Prostate gland (tissue), 2 donors: ENCODE results near the gene NACC1. TPM values are rescaled to one million over a fixed set of nuclear protein-coding genes. Genes with fewer than 3 reads are reported as not detected.

ENCODE experiments used
- DNase-seq: peaks from one replicate; pipeline ENCODE4 v3.0.0-alpha.2; 2019; ENCODE audit warnings: low spot score
- H3K27ac ChIP-seq, 2 donors: fragments of 200-600 bp; sonication (generic); 2 replicates each; pipeline ENCODE4 v1.5.1; 2017 to 2019
- H3K27me3 ChIP-seq: fragments of 200-600 bp; sonication (generic); replicated peaks from 2 replicates; pipeline ENCODE4 v1.5.1; 2019; ENCODE audit not compliant: insufficient read depth
- H3K36me3 ChIP-seq, 2 donors: fragments of 200-600 bp; sonication (generic); 1 replicate in 1 of 2; 2 replicates in 1 of 2; pipeline versions ENCODE4 v1.5.1 to v1.8.1; 2017 to 2019
- H3K4me1 ChIP-seq: fragments of 200-600 bp; sonication (generic); replicated peaks from 2 replicates; pipeline ENCODE4 v1.5.1; 2019
- H3K4me3 ChIP-seq, 2 donors: fragments of 200-600 bp; sonication (generic); 2 replicates each; pipeline ENCODE4 v1.5.1; 2017 to 2019
- H3K9me3 ChIP-seq: fragments of 200-600 bp; sonication (generic); 2 replicates; pipeline ENCODE4 v1.5.1; 2017
- POLR2A ChIP-seq: fragments of 450-650 bp; IDR thresholded peaks from one replicate; pipeline ENCODE4 v1.6.1; 2016; ENCODE audit warnings: antibody characterized with exemption, mild to moderate bottlenecking
- POLR2AphosphoS5 ChIP-seq: sonication (generic); formaldehyde crosslinking; IDR thresholded peaks from one replicate; pipeline ENCODE4 v1.6.1; 2017; ENCODE audit warnings: antibody characterized with exemption
- WGBS: methylation state at CpG from one replicate; pipeline ENCODE4 v1.1.5; 2018; 5-methylcytosine and 5-hydroxymethylcytosine counted together
- intact Hi-C: fragments of 100-400 bp; cut with DNase I; formaldehyde crosslinking; loops from one replicate; pipeline ENCODE4 v1.14.2; 2022
- total RNA-seq, 2 donors: library from RNA; depleted of rRNA; stranded (reverse); fragments of >200 nt; gene quantifications; one replicate each; pipeline ENCODE4 v1.1.0, GENCODE V29; 2016
- TF ChIP-seq, protein P1 (sequence below), 4 experiments: fragments of 200-600 bp in 2 of 4; fragments of 450-650 bp in 2 of 4; sonication (generic) in 2 of 4; IDR thresholded peaks; 1 replicate in 3 of 4; 2 replicates in 1 of 4; pipeline ENCODE4 v1.5.1; 2016 to 2019; ENCODE audit warnings: antibody characterized with exemption in 4 of 4, mild to moderate bottlenecking in 2 of 4, moderate library complexity in 2 of 4

NACC1 gene
- total RNA-seq, 2 donors from 2014 or later, result 52.4 to 91.9 TPM

- no peaks in the 10 kb centered on the region for H3K36me3 ChIP-seq
- H3K9me3 ChIP-seq, result no peaks in the 10 kb centered on the region
- H3K27ac ChIP-seq, result peak within 1 kb of the TSS; percentile 66 to 69
- 9% methylated on average over 38 of the region's 47 CpGs for WGBS
- intact Hi-C loops, result no loop called here
- peak within 1 kb of the TSS; percentile 14 to 24 for H3K4me3 ChIP-seq
- no peak for DNase-seq
- H3K27me3 ChIP-seq, result no peaks in the 10 kb centered on the region
- peak; percentile 25 for TF ChIP-seq POLR2AphosphoS5
- TF ChIP-seq, protein P1, sequence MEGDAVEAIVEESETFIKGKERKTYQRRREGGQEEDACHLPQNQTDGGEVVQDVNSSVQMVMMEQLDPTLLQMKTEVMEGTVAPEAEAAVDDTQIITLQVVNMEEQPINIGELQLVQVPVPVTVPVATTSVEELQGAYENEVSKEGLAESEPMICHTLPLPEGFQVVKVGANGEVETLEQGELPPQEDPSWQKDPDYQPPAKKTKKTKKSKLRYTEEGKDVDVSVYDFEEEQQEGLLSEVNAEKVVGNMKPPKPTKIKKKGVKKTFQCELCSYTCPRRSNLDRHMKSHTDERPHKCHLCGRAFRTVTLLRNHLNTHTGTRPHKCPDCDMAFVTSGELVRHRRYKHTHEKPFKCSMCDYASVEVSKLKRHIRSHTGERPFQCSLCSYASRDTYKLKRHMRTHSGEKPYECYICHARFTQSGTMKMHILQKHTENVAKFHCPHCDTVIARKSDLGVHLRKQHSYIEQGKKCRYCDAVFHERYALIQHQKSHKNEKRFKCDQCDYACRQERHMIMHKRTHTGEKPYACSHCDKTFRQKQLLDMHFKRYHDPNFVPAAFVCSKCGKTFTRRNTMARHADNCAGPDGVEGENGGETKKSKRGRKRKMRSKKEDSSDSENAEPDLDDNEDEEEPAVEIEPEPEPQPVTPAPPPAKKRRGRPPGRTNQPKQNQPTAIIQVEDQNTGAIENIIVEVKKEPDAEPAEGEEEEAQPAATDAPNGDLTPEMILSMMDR (IDR thresholded peaks at IDR 0.05), result no peak
- no peak for TF ChIP-seq POLR2A
- peaks cover 3% of the 10 kb centered on the region for H3K4me1 ChIP-seq
Measured at GRCh38 chr19:13102666-13103580, 15.1 kb upstream of the NACC1 start, which contains the start of gene LYL1. Gene LYL1 (minus strand): TSS chr19:13102858. CDS start chr19:13101171, 1,687 bp downstream.

DNA sequence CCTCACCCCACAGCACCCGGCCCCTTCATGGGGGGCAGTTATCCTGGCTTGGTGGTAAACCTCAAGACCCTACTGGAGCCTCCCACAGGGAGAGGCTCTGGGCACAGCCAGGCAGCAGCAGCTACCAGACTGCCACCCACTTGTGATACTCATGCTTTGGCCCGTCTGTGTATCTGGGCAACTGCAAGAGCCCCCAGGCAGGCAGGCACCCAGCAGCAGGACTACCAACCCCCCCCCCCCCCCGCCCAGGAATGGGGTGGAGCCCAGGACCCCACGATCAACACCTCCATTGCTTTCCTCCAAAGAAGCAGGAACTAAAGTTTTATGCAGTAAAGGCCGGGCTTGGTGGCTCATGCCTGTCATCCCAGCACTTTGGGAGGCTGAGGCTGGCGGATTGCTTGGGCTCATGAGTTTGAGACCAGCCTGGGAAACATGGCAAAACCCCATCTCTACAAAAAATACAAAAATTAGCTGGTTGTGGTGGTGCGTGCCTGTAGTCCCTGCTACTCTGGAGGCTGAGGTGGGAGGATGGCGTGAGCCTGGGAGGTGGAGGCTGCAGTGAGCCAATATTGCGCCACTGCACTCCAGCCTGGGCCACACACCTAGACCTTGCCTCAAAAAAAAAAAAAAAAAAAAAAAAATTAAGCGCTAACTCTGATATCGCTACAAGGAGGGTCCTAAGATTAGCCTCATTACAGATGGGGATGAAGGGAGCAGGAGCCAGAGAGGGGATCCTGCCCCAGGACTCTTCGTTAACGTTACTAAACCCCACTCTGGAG, 14.3 kb upstream of the NACC1 start:
- DNase-seq, result no peak
- Histone ChIP-seq H3K9me3 (no peaks in the 10 kb centered on the region), H3K4me1 (peaks cover 3% of the 10 kb centered on the region), H3K4me3 (no peak overlapping the region), H3K27ac (peak overlapping the region in 1 of 2 donors; percentile 69), H3K36me3 (no peaks in the 10 kb centered on the region), H3K27me3 (no peaks in the 10 kb centered on the region)
- intact Hi-C loops, result no loop called here
- TF ChIP-seq, protein P1 (IDR thresholded peaks at IDR 0.05), result no peak
- TF ChIP-seq POLR2A, result no peak
- no peak for TF ChIP-seq POLR2AphosphoS5
- 78% methylated on average over 13 of the region's 13 CpGs for WGBS

DNA sequence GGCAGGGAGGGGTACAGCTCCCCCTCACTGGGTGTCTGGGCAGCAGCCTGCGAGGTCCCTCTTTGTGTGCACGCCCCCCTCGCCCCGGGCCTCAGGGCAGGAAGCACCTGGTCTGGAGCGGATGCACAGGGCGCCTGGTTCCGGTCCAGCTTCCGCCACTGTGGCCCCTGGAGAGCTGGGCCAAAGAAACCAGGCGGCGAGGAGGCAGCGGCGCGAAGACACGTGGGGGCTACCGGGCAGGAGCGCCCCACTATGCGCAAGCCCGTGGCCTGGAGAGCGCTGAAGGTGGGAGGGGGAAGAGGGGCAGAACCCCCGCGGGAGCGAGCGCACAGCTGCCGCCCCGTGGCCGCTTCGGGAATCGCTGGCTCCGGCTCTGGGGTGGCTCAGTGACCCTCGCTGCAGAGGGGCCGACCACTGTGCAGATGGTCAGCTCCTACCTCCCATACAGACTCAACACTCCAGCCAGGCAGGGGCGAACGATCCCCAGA, 13.7 kb upstream of the NACC1 start:
- H3K9me3 ChIP-seq, result no peaks in the 10 kb centered on the region
- TF ChIP-seq POLR2A, result no peak
- TF ChIP-seq POLR2AphosphoS5, result no peak
- TF ChIP-seq, protein P1 (IDR thresholded peaks at IDR 0.05), result peak; percentile 29 to 74 (median 46)
- 43% methylated on average over 33 of the region's 33 CpGs for WGBS
- H3K36me3 ChIP-seq, result no peaks in the 10 kb centered on the region
- no peak for DNase-seq
- no peaks in the 10 kb centered on the region for H3K27me3 ChIP-seq
- intact Hi-C loops, result no loop called here
- H3K27ac ChIP-seq, result peak overlapping the region in 1 of 2 donors; percentile 23
- peak overlapping the region in 1 of 2 donors; percentile 0 for H3K4me3 ChIP-seq
- H3K4me1 ChIP-seq, result peaks cover 3% of the 10 kb centered on the region

GRCh38 chr19:13104848-13105711, 13.0 kb upstream of the NACC1 start:
- intact Hi-C loops, result no loop called here
- Histone ChIP-seq H3K4me1 (peaks cover 3% of the 10 kb centered on the region), H3K9me3 (no peaks in the 10 kb centered on the region), H3K27ac (peak overlapping the region in 1 of 2 donors; percentile 23), H3K36me3 (no peaks in the 10 kb centered on the region), H3K4me3 (peak overlapping the region in 1 of 2 donors; percentile 0), H3K27me3 (no peaks in the 10 kb centered on the region)
- TF ChIP-seq POLR2A, result no peak
- no peak for TF ChIP-seq POLR2AphosphoS5
- no peak for DNase-seq
- 71% methylated on average over 26 of the region's 29 CpGs for WGBS
